Measurements from ENCODE around the gene ACTR8.

DNA sequence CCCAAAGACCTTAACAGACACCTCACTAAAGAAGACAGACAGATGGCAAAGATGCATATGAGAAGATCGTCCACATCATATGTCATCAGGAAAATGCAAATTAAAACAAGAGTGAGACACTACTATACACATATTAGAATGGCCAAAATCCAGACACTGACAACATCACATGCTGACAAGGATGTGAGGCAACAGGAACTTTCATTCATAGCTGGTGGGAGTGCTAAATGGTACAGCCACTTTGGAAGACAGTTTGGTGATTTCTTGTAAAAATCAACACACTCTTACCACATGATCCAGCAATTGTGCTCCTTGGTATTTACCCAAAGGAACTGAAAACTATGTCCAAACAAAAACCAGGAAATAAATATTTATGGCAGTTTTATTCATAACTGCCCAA lies 53.4 kb downstream of the ACTR8 start:
- TF ChIP-seq CTCF (conservative IDR thresholded peaks at IDR 0.05; ENCODE audit: low read depth, low read length) (no peak), USF2 (IDR thresholded peaks at IDR 0.05; ENCODE audit: low read depth, low read length) (no peak), RCOR1 (IDR thresholded peaks at IDR 0.05; ENCODE audit: insufficient replicate concordance, low read length) (no peak), POLR2A (IDR thresholded peaks at IDR 0.05; ENCODE audit: low read depth, low read length) (no peak), NFE2L2 (IDR thresholded peaks at IDR 0.05; ENCODE audit: low read depth, low read length) (no peak), CHD1 (IDR thresholded peaks at IDR 0.05; ENCODE audit: low read depth, low read length) (no peak), MXI1 (IDR thresholded peaks at IDR 0.05; ENCODE audit: borderline replicate concordance, low read depth, low read length) (no peak), SMC3 (IDR thresholded peaks at IDR 0.05; ENCODE audit: low read depth, low read length) (no peak), BHLHE40 (IDR thresholded peaks at IDR 0.05; ENCODE audit: low read depth, low read length) (no peak)
- TF ChIP-seq, protein P1, sequence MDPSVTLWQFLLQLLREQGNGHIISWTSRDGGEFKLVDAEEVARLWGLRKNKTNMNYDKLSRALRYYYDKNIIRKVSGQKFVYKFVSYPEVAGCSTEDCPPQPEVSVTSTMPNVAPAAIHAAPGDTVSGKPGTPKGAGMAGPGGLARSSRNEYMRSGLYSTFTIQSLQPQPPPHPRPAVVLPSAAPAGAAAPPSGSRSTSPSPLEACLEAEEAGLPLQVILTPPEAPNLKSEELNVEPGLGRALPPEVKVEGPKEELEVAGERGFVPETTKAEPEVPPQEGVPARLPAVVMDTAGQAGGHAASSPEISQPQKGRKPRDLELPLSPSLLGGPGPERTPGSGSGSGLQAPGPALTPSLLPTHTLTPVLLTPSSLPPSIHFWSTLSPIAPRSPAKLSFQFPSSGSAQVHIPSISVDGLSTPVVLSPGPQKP (IDR thresholded peaks at IDR 0.05; ENCODE audit: borderline replicate concordance, low read depth, low read length) = no peak
